ENCODE results near the gene KIAA2012.

The KIAA2012 gene

DNA sequence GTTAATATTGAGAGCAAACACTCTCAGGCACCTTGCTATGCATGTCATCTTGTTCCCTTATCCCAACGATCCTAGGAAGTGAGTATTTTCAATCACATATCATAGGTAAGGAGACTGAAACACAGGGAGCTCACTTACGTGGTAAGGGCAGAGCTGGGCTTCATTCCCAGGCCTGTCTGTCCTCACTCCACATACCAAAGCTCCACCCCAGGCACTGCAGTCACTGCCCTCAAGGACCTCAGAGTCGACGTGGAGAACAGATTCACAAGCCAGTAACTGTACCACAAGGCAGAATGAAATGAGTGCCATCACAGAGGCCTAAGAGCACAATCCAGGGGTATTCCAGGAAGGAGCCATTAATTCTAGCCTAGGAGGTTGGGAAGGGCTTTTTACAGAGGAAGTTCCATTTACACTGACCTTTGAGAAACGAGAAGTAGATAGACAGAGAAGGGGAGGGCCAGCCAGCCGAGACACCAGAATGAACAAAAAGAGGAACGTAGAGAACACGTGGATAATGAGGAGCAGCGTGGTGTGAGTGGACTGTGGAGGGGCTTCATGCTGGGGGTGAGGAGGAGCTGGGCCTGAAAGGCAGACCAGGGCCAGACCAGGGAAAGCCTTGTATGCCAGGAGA, 48.6 kb downstream of the KIAA2012 start:
- no peak overlapping the region for H3K27ac ChIP-seq (ENCODE audit: low read length)
- H4K20me1 ChIP-seq (ENCODE audit: insufficient read depth, low read length): no peaks in the 10 kb centered on the region
- H3K9me3 ChIP-seq (replicated peaks; ENCODE audit: insufficient read depth, low read length): no peaks in the 10 kb centered on the region
- TF ChIP-seq EZH2 (optimal IDR thresholded peaks at IDR 0.05; ENCODE audit: low read depth, low read length) (no peak), EZH2phosphoT487 (IDR thresholded peaks at IDR 0.05; ENCODE audit: low read length) (no peak)
- no peaks in the 10 kb centered on the region for H3K79me2 ChIP-seq (ENCODE audit: low read length)
- no peak for DNase-seq
- H3K9me2 ChIP-seq (replicated peaks; ENCODE audit: insufficient read depth, low read length): no peaks in the 10 kb centered on the region
- H3K4me1 ChIP-seq (ENCODE audit: low read length): no peaks in the 10 kb centered on the region
- H3K4me2 ChIP-seq (ENCODE audit: low read depth, low read length): no peak overlapping the region
- H3K27me3 ChIP-seq (replicated peaks; ENCODE audit: insufficient read depth, low read length): no peaks in the 10 kb centered on the region
- H3K4me3 ChIP-seq (ENCODE audit: low read length): no peak overlapping the region
- no peak overlapping the region for H2AFZ ChIP-seq (ENCODE audit: low read length)
- H3K36me3 ChIP-seq (replicated peaks; ENCODE audit: insufficient read depth, low read length): no peaks in the 10 kb centered on the region
- H3K9ac ChIP-seq (ENCODE audit: low read length): no peak overlapping the region
- no peaks in the 10 kb centered on the region for H3F3A ChIP-seq (ENCODE audit: insufficient read depth, low read length)

DNA sequence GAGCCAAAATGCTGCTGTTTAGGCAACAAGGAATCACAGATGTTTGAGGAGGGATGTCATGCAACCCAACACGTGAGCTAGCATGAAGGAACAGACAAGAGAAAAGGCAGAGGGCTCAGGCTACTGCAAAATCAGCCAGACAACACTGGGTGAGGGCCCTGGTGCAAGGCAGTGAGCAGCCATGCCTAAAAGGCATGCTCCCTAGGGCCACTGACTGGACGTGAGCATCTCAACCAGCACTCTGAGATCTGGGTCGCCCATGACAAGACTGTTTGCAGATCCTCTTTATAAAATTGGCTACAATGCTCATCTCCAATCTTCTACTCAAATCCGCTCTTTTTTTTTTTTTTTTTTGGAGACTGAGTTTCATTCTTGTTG, 49.1 kb downstream of the KIAA2012 start:
- H3K9me3 ChIP-seq (replicated peaks; ENCODE audit: insufficient read depth, low read length): no peaks in the 10 kb centered on the region
- no peak overlapping the region for H3K4me3 ChIP-seq (ENCODE audit: low read length)
- no peak overlapping the region for H3K9ac ChIP-seq (ENCODE audit: low read length)
- no peaks in the 10 kb centered on the region for H4K20me1 ChIP-seq (ENCODE audit: insufficient read depth, low read length)
- DNase-seq: no peak
- no peaks in the 10 kb centered on the region for H3K36me3 ChIP-seq (replicated peaks; ENCODE audit: insufficient read depth, low read length)
- H3K27ac ChIP-seq (ENCODE audit: low read length): no peak overlapping the region
- H3K4me1 ChIP-seq (ENCODE audit: low read length): no peaks in the 10 kb centered on the region
- H3K4me2 ChIP-seq (ENCODE audit: low read depth, low read length): no peak overlapping the region
- TF ChIP-seq EZH2 (optimal IDR thresholded peaks at IDR 0.05; ENCODE audit: low read depth, low read length) (no peak), EZH2phosphoT487 (IDR thresholded peaks at IDR 0.05; ENCODE audit: low read length) (no peak)
- TF ChIP-seq, protein P1, sequence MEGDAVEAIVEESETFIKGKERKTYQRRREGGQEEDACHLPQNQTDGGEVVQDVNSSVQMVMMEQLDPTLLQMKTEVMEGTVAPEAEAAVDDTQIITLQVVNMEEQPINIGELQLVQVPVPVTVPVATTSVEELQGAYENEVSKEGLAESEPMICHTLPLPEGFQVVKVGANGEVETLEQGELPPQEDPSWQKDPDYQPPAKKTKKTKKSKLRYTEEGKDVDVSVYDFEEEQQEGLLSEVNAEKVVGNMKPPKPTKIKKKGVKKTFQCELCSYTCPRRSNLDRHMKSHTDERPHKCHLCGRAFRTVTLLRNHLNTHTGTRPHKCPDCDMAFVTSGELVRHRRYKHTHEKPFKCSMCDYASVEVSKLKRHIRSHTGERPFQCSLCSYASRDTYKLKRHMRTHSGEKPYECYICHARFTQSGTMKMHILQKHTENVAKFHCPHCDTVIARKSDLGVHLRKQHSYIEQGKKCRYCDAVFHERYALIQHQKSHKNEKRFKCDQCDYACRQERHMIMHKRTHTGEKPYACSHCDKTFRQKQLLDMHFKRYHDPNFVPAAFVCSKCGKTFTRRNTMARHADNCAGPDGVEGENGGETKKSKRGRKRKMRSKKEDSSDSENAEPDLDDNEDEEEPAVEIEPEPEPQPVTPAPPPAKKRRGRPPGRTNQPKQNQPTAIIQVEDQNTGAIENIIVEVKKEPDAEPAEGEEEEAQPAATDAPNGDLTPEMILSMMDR (IDR thresholded peaks at IDR 0.05; ENCODE audit: low read length): no peak
- H2AFZ ChIP-seq (ENCODE audit: low read length): no peak overlapping the region
- no peaks in the 10 kb centered on the region for H3K27me3 ChIP-seq (replicated peaks; ENCODE audit: insufficient read depth, low read length)
- no peaks in the 10 kb centered on the region for H3K9me2 ChIP-seq (replicated peaks; ENCODE audit: insufficient read depth, low read length)
- H3F3A ChIP-seq (ENCODE audit: insufficient read depth, low read length): no peaks in the 10 kb centered on the region
- H3K79me2 ChIP-seq (ENCODE audit: low read length): no peaks in the 10 kb centered on the region

DNA sequence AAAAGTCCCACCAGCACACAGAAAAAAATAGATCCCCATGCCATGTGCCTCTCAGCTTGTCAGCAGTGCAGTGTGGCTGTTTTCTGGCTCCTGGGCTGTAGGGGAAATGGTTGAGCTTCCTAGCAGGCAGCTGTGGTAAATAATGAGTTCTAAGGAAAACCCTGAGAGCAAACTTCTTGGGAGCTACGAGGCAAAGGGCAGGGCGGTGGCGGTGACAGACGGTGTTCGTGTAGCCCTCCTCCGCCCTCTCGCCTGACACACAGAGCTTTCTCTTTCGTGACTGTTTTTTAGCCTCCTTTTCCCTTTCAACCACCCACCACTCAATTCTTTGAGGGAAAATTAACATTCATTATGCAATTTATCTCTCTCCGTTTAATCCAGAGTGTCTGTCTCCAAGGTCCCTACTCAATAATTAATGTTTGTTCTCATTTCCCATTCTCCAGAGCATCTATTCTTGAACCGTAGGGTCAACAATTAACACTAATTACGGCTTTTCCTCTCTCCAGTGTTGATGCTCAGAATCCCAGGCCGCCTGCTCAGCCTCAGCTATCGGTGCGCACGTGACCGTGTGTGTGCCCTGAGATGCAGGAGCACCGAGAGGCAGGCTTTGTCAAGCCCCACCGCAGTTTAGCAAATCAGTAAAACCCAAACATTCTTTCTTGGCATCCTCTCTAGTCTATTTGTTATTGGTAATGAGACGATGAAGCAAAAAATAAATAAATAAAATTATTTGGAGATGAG, 50.1 kb downstream of the KIAA2012 start:
- Histone ChIP-seq H3K36me3 (replicated peaks; ENCODE audit: insufficient read depth, low read length) (no peaks in the 10 kb centered on the region), H3K4me1 (ENCODE audit: low read length) (no peaks in the 10 kb centered on the region), H4K20me1 (ENCODE audit: insufficient read depth, low read length) (no peaks in the 10 kb centered on the region), H3K9me3 (replicated peaks; ENCODE audit: insufficient read depth, low read length) (no peaks in the 10 kb centered on the region), H2AFZ (ENCODE audit: low read length) (no peak overlapping the region), H3K9me2 (replicated peaks; ENCODE audit: insufficient read depth, low read length) (no peaks in the 10 kb centered on the region), H3K4me2 (ENCODE audit: low read depth, low read length) (no peak overlapping the region), H3K4me3 (ENCODE audit: low read length) (no peak overlapping the region), H3F3A (ENCODE audit: insufficient read depth, low read length) (no peaks in the 10 kb centered on the region), H3K9ac (ENCODE audit: low read length) (no peak overlapping the region), H3K79me2 (ENCODE audit: low read length) (no peaks in the 10 kb centered on the region), H3K27me3 (replicated peaks; ENCODE audit: insufficient read depth, low read length) (no peaks in the 10 kb centered on the region), H3K27ac (ENCODE audit: low read length) (no peak overlapping the region)
- TF ChIP-seq EZH2phosphoT487 (IDR thresholded peaks at IDR 0.05; ENCODE audit: low read length) (no peak), EZH2 (optimal IDR thresholded peaks at IDR 0.05; ENCODE audit: low read depth, low read length) (no peak)
- TF ChIP-seq, protein P1 (IDR thresholded peaks at IDR 0.05; ENCODE audit: low read length): no peak
- no peak for DNase-seq

DNA sequence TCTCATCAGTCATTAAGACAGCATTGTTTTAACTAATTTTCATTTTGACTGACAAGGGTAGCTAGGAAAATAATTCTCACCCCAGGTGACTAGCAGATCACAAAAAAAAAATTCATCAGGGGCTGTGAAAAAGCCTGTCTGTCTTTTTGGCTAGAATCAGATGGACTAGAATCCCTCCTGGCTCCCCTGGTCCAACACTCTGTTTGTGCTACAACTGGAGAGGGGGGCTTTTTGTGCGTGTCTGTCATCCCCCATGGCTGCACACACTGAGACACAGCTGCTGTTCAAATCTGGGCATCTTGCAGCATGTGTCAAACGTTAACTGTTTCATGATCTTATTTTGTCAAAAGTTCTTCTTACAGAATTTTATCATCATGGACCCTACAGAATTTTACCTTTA, 51.2 kb downstream of the KIAA2012 start:
- Histone ChIP-seq H3K79me2 (ENCODE audit: low read length) (no peaks in the 10 kb centered on the region), H3K4me1 (ENCODE audit: low read length) (no peaks in the 10 kb centered on the region), H4K20me1 (ENCODE audit: insufficient read depth, low read length) (no peaks in the 10 kb centered on the region), H3K36me3 (replicated peaks; ENCODE audit: insufficient read depth, low read length) (no peaks in the 10 kb centered on the region), H3K27ac (ENCODE audit: low read length) (no peak overlapping the region), H3K9me3 (replicated peaks; ENCODE audit: insufficient read depth, low read length) (no peaks in the 10 kb centered on the region), H3K9ac (ENCODE audit: low read length) (no peak overlapping the region), H3F3A (ENCODE audit: insufficient read depth, low read length) (no peaks in the 10 kb centered on the region), H3K4me2 (ENCODE audit: low read depth, low read length) (no peak overlapping the region), H3K9me2 (replicated peaks; ENCODE audit: insufficient read depth, low read length) (no peaks in the 10 kb centered on the region), H3K27me3 (replicated peaks; ENCODE audit: insufficient read depth, low read length) (no peaks in the 10 kb centered on the region), H3K4me3 (ENCODE audit: low read length) (no peak overlapping the region), H2AFZ (ENCODE audit: low read length) (no peak overlapping the region)
- TF ChIP-seq, protein P1 (IDR thresholded peaks at IDR 0.05; ENCODE audit: low read length): no peak
- TF ChIP-seq EZH2phosphoT487 (IDR thresholded peaks at IDR 0.05; ENCODE audit: low read length) (no peak), EZH2 (optimal IDR thresholded peaks at IDR 0.05; ENCODE audit: low read depth, low read length) (no peak)
- no peak for DNase-seq
